D721Med (cell line): Measurements from ENCODE around the gene TFAP2E.

Source experiments
- DNase-seq: peaks from one replicate; pipeline ENCODE4 v3.0.0; 2011; ENCODE audit warnings: low spot score; ENCODE audit not compliant: insufficient read length
- FAIRE-seq: peaks from 2 replicates; lab custom pipeline; 2011; peaks lifted over from hg19 to GRCh38; lab: Jason Lieb, UNC
- CTCF ChIP-seq: IDR thresholded peaks from 2 replicates; pipeline ENCODE4 v1.5.1; 2012; ENCODE audit warnings: mild to moderate bottlenecking, control low read depth; ENCODE audit not compliant: insufficient read depth; ENCODE audit errors: missing control alignments

TFAP2E gene

DNA sequence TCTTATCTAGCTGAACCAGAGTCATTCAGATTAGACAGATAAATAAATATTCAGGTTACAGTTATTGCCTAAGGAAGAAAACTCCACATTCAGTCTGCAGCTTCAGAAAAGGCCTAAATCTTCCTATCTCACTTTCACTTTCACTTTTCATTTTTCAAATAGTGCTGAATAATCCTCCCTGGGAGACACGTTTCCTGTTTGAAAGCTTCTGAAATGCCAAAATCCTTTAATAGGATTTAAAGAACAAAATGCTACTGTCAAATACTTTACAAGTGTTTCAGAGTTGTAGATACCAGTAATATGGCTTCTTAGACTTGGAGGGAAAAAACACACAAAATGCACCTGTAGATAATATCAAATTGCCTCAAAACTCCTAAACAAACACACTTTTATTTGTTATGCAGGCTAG, 64.3 kb downstream of the TFAP2E start:
- FAIRE-seq (peak; percentile 25), DNase-seq (peak; percentile 49)
- no peak for TF ChIP-seq CTCF

DNA sequence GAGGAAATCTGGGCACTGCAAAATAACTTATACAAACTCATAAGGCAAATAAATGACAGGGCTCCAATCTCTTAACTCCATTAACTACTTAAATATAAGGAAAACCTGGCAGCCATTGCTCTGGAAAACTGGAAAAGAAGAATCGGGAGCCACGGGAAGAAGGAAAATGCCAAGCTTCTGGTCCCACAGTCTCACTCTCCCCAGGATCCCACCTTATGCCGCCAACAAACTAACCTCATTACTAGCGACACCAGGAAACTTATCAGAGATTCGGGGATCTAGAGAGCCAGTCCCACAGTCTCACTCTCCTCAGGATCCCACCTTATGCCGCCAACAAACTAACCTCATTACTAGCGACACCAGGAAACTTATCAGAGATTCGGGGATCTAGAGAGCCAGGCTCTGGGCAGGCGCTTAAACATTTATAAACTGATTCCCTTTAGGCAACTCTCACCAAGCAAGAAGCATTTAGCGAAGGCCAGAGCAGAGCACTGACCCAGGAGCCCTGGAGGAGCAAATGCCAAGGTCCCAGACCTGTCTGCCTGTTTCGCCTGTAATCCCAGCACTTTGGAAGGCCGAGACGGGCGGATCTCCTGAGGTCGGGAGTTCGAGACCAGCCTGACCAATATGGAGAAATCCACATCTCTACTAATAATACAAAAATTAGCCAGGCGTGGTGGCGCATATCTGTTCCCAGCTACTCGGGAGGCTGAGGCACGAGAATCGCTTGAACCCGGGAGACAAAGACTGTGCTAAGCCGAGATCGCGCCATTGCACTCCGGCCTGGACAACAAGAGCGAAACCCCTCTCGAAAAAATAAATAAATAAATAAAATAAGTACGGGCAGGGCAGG, 67.5 kb downstream of the TFAP2E start:
- no peak for DNase-seq
- FAIRE-seq: no peak
- no peak for TF ChIP-seq CTCF

DNA sequence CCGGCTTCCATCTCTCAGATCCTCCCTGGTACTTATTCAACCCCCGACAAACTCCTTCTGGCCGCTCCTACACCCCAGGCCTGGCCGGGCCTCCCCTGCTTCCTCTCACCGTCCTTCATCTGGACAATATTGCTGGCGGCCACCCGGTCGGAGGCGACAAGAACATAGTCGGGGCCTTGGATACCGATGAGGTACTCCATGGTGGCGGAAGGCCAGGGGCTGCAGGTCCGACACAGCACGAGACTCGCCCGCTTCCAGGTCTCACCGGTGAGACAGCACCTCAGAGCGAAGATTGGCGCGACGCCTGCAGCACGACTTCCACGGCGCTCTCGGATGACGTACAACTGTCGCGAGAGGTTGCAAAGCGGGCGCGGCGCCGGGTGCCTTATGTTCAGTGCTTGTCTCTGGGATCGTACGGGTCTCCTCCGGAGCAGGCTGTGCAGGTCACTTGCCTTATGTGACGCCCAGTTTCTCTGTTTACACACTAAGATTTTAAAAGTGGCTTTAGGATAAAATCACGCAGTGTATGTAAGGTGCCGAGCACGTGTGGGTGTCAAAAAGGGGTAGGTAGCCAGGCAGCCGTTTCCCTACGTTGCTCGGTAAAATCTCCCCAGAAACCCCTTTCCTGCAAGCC, 68.2 kb downstream of the TFAP2E start, which contains the start of gene PSMB2:
PSMB2 (minus strand) TSS at position 294 of the 634 bp plus-strand sequence; CDS start at position 200, 94 bp downstream.
- DNase-seq (peak; percentile 80), FAIRE-seq (no peak)
- no peak for TF ChIP-seq CTCF

DNA sequence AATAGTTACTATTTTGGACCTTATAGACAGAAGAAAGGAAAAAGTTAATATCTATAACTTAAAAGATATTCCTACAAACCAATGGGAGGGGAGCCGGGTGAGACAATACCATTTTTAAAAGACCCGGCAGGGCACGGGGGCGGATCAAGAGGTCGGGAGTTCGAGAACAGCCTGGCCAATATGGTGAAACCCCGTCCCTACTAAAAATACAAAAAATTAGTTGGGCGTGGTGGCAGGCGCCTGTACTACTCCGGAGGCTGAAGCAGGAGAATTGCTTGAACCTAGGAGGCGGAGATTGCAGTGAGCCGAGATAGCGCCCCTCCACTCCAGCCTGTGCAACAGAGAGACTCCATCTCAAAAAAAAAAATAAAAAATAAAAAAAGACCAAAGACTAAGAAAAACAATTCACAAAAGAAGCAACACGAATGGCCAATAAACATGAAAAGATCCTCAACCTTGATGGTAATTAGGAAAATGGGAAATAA, 69.4 kb downstream of the TFAP2E start:
- no peak for DNase-seq
- no peak for TF ChIP-seq CTCF
- no peak for FAIRE-seq

- DNase-seq: no peak
- no peak for TF ChIP-seq CTCF
- no peak for FAIRE-seq
These were observed 71.1 kb downstream of the TFAP2E start for GRCh38 chr1:35644204-35644603.
